Measurements from ENCODE around the gene UROS. TPM values are rescaled to one million over a fixed set of nuclear protein-coding genes. Genes with fewer than 3 reads are reported as not detected.

UROS gene
- total RNA-seq, 1 donor from 2014 or later = 61.5 TPM

GRCh38 chr10:125801574-125801973 is 21.5 kb downstream of the UROS start:
- H3K4me1 Mint-ChIP-seq (ENCODE audit: unreplicated experiment) = peaks cover 4% of the 10 kb centered on the region
- H3K27me3 Mint-ChIP-seq (ENCODE audit: unreplicated experiment) = peaks cover 2% of the 10 kb centered on the region
- DNase-seq (ENCODE audit: low spot score) = no peak
- no peaks in the 10 kb centered on the region for H3K9me3 Mint-ChIP-seq (ENCODE audit: unreplicated experiment)
- H3K4me3 Mint-ChIP-seq (ENCODE audit: unreplicated experiment) = no peak overlapping the region
- no peak overlapping the region for H3K27ac Mint-ChIP-seq (ENCODE audit: unreplicated experiment)
- peaks cover 24% of the 10 kb centered on the region for H3K36me3 Mint-ChIP-seq (ENCODE audit: low read depth, unreplicated experiment)
- TF ChIP-seq CTCF (IDR thresholded peaks at IDR 0.05; ENCODE audit: unreplicated experiment) = no peak

- DNase-seq (ENCODE audit: low spot score) = no peak
- H3K27ac Mint-ChIP-seq (ENCODE audit: unreplicated experiment) = no peak overlapping the region
- no peaks in the 10 kb centered on the region for H3K9me3 Mint-ChIP-seq (ENCODE audit: unreplicated experiment)
- H3K27me3 Mint-ChIP-seq (ENCODE audit: unreplicated experiment) = peaks cover 2% of the 10 kb centered on the region
- no peak for TF ChIP-seq CTCF (IDR thresholded peaks at IDR 0.05; ENCODE audit: unreplicated experiment)
- H3K4me1 Mint-ChIP-seq (ENCODE audit: unreplicated experiment) = no peaks in the 10 kb centered on the region
- H3K4me3 Mint-ChIP-seq (ENCODE audit: unreplicated experiment) = no peak overlapping the region
- peaks cover 24% of the 10 kb centered on the region for H3K36me3 Mint-ChIP-seq (ENCODE audit: low read depth, unreplicated experiment)
Measured at GRCh38 chr10:125799451-125800182, 23.4 kb downstream of the UROS start.

GRCh38 chr10:125797994-125798662 is 24.9 kb downstream of the UROS start:
- no peak for TF ChIP-seq CTCF (IDR thresholded peaks at IDR 0.05; ENCODE audit: unreplicated experiment)
- H3K27me3 Mint-ChIP-seq (ENCODE audit: unreplicated experiment) = peaks cover 2% of the 10 kb centered on the region
- peaks cover 31% of the 10 kb centered on the region for H3K36me3 Mint-ChIP-seq (ENCODE audit: low read depth, unreplicated experiment)
- H3K27ac Mint-ChIP-seq (ENCODE audit: unreplicated experiment) = no peak overlapping the region
- H3K9me3 Mint-ChIP-seq (ENCODE audit: unreplicated experiment) = no peaks in the 10 kb centered on the region
- H3K4me1 Mint-ChIP-seq (ENCODE audit: unreplicated experiment) = no peaks in the 10 kb centered on the region
- no peak for DNase-seq (ENCODE audit: low spot score)
- no peak overlapping the region for H3K4me3 Mint-ChIP-seq (ENCODE audit: unreplicated experiment)

- peaks cover 2% of the 10 kb centered on the region for H3K27me3 Mint-ChIP-seq (ENCODE audit: unreplicated experiment)
- no peak for TF ChIP-seq CTCF (IDR thresholded peaks at IDR 0.05; ENCODE audit: unreplicated experiment)
- no peaks in the 10 kb centered on the region for H3K9me3 Mint-ChIP-seq (ENCODE audit: unreplicated experiment)
- H3K4me3 Mint-ChIP-seq (ENCODE audit: unreplicated experiment) = no peak overlapping the region
- no peak for DNase-seq (ENCODE audit: low spot score)
- H3K36me3 Mint-ChIP-seq (ENCODE audit: low read depth, unreplicated experiment) = peaks cover 28% of the 10 kb centered on the region
- no peaks in the 10 kb centered on the region for H3K4me1 Mint-ChIP-seq (ENCODE audit: unreplicated experiment)
- no peak overlapping the region for H3K27ac Mint-ChIP-seq (ENCODE audit: unreplicated experiment)
Measured at GRCh38 chr10:125797424-125797823, 25.6 kb downstream of the UROS start.

GRCh38 chr10:125795637-125796190 is 27.3 kb downstream of the UROS start:
- no peaks in the 10 kb centered on the region for H3K27me3 Mint-ChIP-seq (ENCODE audit: unreplicated experiment)
- H3K27ac Mint-ChIP-seq (ENCODE audit: unreplicated experiment) = peak overlapping the region; percentile 16
- H3K36me3 Mint-ChIP-seq (ENCODE audit: low read depth, unreplicated experiment) = peaks cover 24% of the 10 kb centered on the region
- H3K9me3 Mint-ChIP-seq (ENCODE audit: unreplicated experiment) = no peaks in the 10 kb centered on the region
- H3K4me3 Mint-ChIP-seq (ENCODE audit: unreplicated experiment) = peak overlapping the region; percentile 23
- DNase-seq (ENCODE audit: low spot score) = no peak
- no peak for TF ChIP-seq CTCF (IDR thresholded peaks at IDR 0.05; ENCODE audit: unreplicated experiment)
- H3K4me1 Mint-ChIP-seq (ENCODE audit: unreplicated experiment) = no peaks in the 10 kb centered on the region

Measured in endothelial cell (in vitro differentiated cells).